WTC11 (cell line): Measurements from ENCODE around the gene PPP2R2C. TPM values are rescaled to one million over a fixed set of nuclear protein-coding genes. Genes with fewer than 3 reads are reported as not detected.

Experiments used
- ATAC-seq: fragments of 200-7000 bp; cut with Tn5 transposase; 2 replicates; pipeline ENCODE4 v1.10.0; 2021; ENCODE audit warnings: mild to moderate bottlenecking, moderate library complexity
- CTCF ChIA-PET: fragments of 300-600 bp; sonication (Branson Sonifier 250); formaldehyde crosslinking; loops from one replicate; lab custom pipeline; 2021; ENCODE audit warnings: antibody characterized with exemption; lab: Charles Lee
- POLR2A ChIA-PET: fragments of 350-600 bp; sonication (Branson Sonifier 250); formaldehyde crosslinking; loops from one replicate; lab custom pipeline; 2021; ENCODE audit warnings: antibody characterized with exemption; lab: Charles Lee
- DNase-seq: peaks from one replicate; pipeline ENCODE4 v3.0.0; 2021; ENCODE audit warnings: low spot score
- H3K27ac Mint-ChIP-seq: 2 replicates; pipeline ENCODE4 v1.8.0; 2021; ENCODE audit warnings: mixed read lengths
- H3K27me3 Mint-ChIP-seq: 2 replicates; pipeline ENCODE4 v1.8.0; 2021; ENCODE audit warnings: low read depth, mild to moderate bottlenecking, moderate library complexity, mixed read lengths
- H3K36me3 Mint-ChIP-seq: 2 replicates; pipeline ENCODE4 v1.8.0; 2021; ENCODE audit warnings: mixed read lengths
- H3K4me1 Mint-ChIP-seq: 2 replicates; pipeline ENCODE4 v1.8.0; 2022; ENCODE audit warnings: mixed read lengths
- H3K4me3 Mint-ChIP-seq: 2 replicates; pipeline ENCODE4 v1.8.0; 2021; ENCODE audit warnings: mild to moderate bottlenecking, moderate library complexity, mixed read lengths
- H3K9me3 Mint-ChIP-seq: 2 replicates; pipeline ENCODE4 v1.8.0; 2021; ENCODE audit warnings: mixed read lengths
- FOXJ3 ChIP-seq: sonication (generic); formaldehyde crosslinking; IDR thresholded peaks from 2 replicates; pipeline ENCODE4 v1.9.0; 2021; ENCODE audit warnings: missing genetic modification reagents, mild to moderate bottlenecking, borderline replicate concordance
- FOXK1 ChIP-seq: sonication (generic); formaldehyde crosslinking; IDR thresholded peaks from 2 replicates; pipeline ENCODE4 v1.8.0; 2022; ENCODE audit warnings: mild to moderate bottlenecking, moderate library complexity, missing genetic modification reagents
- GABPB1 ChIP-seq: sonication (generic); formaldehyde crosslinking; IDR thresholded peaks from 2 replicates; pipeline ENCODE4 v1.8.1; 2023; ENCODE audit warnings: mild to moderate bottlenecking, missing genetic modification reagents
- IRF2 ChIP-seq: sonication (generic); formaldehyde crosslinking; IDR thresholded peaks from 2 replicates; pipeline ENCODE4 v1.8.0; 2022; ENCODE audit warnings: low read depth, missing genetic modification reagents, borderline replicate concordance
- JUN ChIP-seq: sonication (generic); formaldehyde crosslinking; IDR thresholded peaks from 2 replicates; pipeline ENCODE4 v1.8.0; 2023; ENCODE audit warnings: mild to moderate bottlenecking, missing genetic modification reagents
- NFYB ChIP-seq: sonication (generic); formaldehyde crosslinking; conservative IDR thresholded peaks from 2 replicates; pipeline ENCODE4 v1.8.0; 2022; ENCODE audit warnings: low read depth, missing genetic modification reagents
- NR3C1 ChIP-seq: sonication (generic); formaldehyde crosslinking; conservative IDR thresholded peaks from 2 replicates; pipeline ENCODE4 v1.8.1; 2023; ENCODE audit warnings: low read depth, mild to moderate bottlenecking, missing genetic modification reagents
- SMAD3 ChIP-seq: sonication (generic); formaldehyde crosslinking; IDR thresholded peaks from 2 replicates; pipeline ENCODE4 v1.8.0; 2022; ENCODE audit warnings: missing genetic modification reagents, mild to moderate bottlenecking, borderline replicate concordance
- SP1 ChIP-seq: sonication (generic); formaldehyde crosslinking; conservative IDR thresholded peaks from 2 replicates; pipeline ENCODE4 v1.8.1; 2022; ENCODE audit warnings: missing genetic modification reagents
- ZNF121 ChIP-seq: sonication (generic); formaldehyde crosslinking; IDR thresholded peaks from 2 replicates; pipeline ENCODE4 v1.8.0; 2023; ENCODE audit warnings: missing genetic modification reagents
- total RNA-seq: library from RNA; stranded (reverse); gene quantifications from 3 replicates; pipeline ENCODE4 v1.2.3, GENCODE V29; 2021
- TF ChIP-seq, protein P1 (sequence below): sonication (generic); formaldehyde crosslinking; IDR thresholded peaks from 2 replicates; pipeline ENCODE4 v1.8.1; 2022; ENCODE audit warnings: mild to moderate bottlenecking, missing genetic modification reagents, moderate library complexity, borderline replicate concordance
- TF ChIP-seq, protein P2 (sequence below): sonication (generic); formaldehyde crosslinking; IDR thresholded peaks from 2 replicates; pipeline ENCODE4 v1.8.1; 2023; ENCODE audit warnings: mild to moderate bottlenecking, missing genetic modification reagents
- TF ChIP-seq, protein P3 (sequence below): sonication (generic); formaldehyde crosslinking; IDR thresholded peaks from 2 replicates; pipeline ENCODE4 v1.8.1; 2022; ENCODE audit warnings: low read depth, mild to moderate bottlenecking, moderate library complexity, missing genetic modification reagents, borderline replicate concordance
- TF ChIP-seq, protein P4 (sequence below): sonication (generic); formaldehyde crosslinking; IDR thresholded peaks from 2 replicates; pipeline ENCODE4 v1.8.0; 2022; ENCODE audit warnings: mild to moderate bottlenecking, missing genetic modification reagents
- TF ChIP-seq, protein P5 (sequence below): sonication (generic); formaldehyde crosslinking; IDR thresholded peaks from 2 replicates; pipeline ENCODE4 v1.8.1; 2023; ENCODE audit warnings: mild to moderate bottlenecking, missing genetic modification reagents, moderate library complexity
- TF ChIP-seq, protein P6 (sequence below): sonication (generic); formaldehyde crosslinking; IDR thresholded peaks from 2 replicates; pipeline ENCODE4 v1.8.1; 2023; ENCODE audit warnings: mild to moderate bottlenecking, missing genetic modification reagents, borderline replicate concordance
- TF ChIP-seq, protein P7 (sequence below): sonication (generic); formaldehyde crosslinking; IDR thresholded peaks from 2 replicates; pipeline ENCODE4 v1.8.1; 2022; ENCODE audit warnings: missing genetic modification reagents, borderline replicate concordance

The PPP2R2C gene
- total RNA-seq, 1 experiment from 2014 or later = 11.5 TPM

DNA sequence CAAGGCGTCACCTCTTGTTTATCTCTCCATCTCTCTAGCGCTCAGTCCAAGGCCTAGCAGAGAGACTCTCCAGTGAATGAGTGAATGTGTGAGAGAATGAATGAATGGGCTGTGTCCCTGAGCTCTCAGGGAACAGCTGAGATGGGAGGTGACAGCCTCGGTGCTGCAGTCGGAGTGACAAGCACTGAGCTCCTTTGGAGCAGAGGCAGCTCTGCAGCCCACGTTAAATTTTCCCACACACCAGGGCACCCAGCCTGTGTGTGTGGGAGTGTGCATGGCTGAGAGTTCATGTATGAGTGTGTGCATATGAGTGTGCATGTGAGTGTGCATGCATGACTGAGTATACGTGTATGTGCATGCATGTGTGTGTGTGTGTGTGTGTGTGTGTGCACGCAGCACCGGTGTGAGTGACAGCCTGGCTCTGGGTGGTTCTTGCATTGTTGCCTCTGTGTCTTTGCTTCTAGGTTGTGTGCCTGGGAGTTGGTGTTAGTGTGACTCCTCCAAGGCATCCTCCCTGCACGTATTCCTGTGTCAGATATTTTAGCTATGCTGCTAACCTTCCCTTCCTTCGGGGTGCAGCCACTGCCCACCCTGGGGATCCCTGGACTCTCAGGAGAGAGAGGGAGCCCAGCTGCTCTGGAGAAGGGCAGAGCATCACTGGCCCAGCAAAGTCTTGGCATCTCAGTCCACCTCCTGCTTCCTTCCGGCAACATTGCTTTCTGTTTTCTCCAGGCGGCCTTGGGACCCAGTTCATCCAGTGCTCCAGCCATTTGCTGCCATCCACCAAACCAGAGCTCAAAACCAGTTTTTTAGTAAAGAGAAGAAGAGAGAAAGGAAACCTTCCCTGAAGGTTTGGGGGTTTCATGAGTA is 98.6 kb downstream of the PPP2R2C start (continued):
- TF ChIP-seq, protein P1, sequence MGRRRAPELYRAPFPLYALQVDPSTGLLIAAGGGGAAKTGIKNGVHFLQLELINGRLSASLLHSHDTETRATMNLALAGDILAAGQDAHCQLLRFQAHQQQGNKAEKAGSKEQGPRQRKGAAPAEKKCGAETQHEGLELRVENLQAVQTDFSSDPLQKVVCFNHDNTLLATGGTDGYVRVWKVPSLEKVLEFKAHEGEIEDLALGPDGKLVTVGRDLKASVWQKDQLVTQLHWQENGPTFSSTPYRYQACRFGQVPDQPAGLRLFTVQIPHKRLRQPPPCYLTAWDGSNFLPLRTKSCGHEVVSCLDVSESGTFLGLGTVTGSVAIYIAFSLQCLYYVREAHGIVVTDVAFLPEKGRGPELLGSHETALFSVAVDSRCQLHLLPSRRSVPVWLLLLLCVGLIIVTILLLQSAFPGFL = no peak
- TF ChIP-seq GABPB1 (CRISPR knock-in tag) (no peak), SMAD3 (CRISPR knock-in tag) (no peak), ZNF121 (CRISPR knock-in tag) (no peak)
- TF ChIP-seq, protein P2, sequence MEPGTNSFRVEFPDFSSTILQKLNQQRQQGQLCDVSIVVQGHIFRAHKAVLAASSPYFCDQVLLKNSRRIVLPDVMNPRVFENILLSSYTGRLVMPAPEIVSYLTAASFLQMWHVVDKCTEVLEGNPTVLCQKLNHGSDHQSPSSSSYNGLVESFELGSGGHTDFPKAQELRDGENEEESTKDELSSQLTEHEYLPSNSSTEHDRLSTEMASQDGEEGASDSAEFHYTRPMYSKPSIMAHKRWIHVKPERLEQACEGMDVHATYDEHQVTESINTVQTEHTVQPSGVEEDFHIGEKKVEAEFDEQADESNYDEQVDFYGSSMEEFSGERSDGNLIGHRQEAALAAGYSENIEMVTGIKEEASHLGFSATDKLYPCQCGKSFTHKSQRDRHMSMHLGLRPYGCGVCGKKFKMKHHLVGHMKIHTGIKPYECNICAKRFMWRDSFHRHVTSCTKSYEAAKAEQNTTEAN (CRISPR knock-in tag) = no peak

DNA sequence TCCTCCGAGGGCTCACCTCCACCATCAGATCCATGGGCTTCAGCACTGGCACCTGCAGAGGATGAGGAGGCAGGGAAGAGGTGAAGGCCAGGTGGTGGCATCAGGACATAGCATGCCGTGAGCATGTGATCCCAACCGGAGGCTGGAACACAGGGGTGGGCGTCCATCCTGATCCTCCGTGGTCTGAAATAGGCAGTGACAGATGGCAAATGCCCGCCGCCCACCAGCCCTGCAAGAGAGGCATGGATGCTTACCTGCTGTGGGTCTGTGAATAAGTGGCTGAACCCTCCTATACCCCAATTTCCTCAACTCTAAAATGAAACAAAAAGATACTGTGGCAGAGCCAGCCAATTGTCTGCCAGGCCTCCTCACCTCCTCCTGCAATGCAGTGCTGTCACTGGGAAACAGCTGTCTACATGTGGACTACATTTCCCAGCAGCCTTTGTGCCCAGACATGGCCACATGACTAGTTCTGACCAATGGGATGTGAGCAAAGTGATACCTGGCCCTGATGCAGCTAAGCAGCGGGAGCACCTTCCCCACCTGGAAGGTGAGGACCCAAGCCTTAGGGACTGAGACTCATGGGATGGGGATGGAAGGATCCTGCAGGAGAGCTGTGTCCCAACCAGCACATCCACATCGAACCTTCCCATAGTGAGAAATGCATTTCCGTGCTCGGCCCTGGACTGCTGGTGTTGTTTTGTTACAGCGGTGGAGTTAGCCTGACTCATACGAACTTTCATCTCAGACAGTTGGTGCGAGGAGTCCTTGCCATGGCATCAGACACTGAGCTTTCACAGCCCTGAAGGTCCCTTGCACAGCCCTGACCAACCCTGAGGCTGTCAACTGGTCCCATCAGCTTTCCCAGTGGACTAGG is 99.5 kb downstream of the PPP2R2C start:
- Mint-ChIP-seq H3K36me3 (no peaks in the 10 kb centered on the region), H3K27ac (no peak overlapping the region), H3K4me1 (peaks cover 11% of the 10 kb centered on the region), H3K9me3 (no peaks in the 10 kb centered on the region), H3K4me3 (no peak overlapping the region), H3K27me3 (no peaks in the 10 kb centered on the region; the same call in 1 of the 2 replicates)
- POLR2A ChIA-PET = no interaction called here
- ATAC-seq = peak; percentile 70
- CTCF ChIA-PET = interaction anchor here (1.1 to 1.3 kb wide), 2 partner anchors 41 to 173 kb away, joined by 3 to 8 read pairs; no protein-coding TSS in a partner anchor
- DNase-seq = peak; percentile 55
- TF ChIP-seq IRF2 = no peak
- TF ChIP-seq GABPB1 (CRISPR knock-in tag) = no peak
- TF ChIP-seq, protein P3, sequence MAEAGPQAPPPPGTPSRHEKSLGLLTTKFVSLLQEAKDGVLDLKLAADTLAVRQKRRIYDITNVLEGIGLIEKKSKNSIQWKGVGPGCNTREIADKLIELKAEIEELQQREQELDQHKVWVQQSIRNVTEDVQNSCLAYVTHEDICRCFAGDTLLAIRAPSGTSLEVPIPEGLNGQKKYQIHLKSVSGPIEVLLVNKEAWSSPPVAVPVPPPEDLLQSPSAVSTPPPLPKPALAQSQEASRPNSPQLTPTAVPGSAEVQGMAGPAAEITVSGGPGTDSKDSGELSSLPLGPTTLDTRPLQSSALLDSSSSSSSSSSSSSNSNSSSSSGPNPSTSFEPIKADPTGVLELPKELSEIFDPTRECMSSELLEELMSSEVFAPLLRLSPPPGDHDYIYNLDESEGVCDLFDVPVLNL = no peak
- TF ChIP-seq, protein P4, sequence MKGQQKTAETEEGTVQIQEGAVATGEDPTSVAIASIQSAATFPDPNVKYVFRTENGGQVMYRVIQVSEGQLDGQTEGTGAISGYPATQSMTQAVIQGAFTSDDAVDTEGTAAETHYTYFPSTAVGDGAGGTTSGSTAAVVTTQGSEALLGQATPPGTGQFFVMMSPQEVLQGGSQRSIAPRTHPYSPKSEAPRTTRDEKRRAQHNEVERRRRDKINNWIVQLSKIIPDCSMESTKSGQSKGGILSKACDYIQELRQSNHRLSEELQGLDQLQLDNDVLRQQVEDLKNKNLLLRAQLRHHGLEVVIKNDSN (CRISPR knock-in tag) = peak; percentile 97
- TF ChIP-seq FOXK1 (CRISPR knock-in tag) = no peak
- TF ChIP-seq NFYB (CRISPR knock-in tag) = peak; percentile 71
- TF ChIP-seq, protein P2 (CRISPR knock-in tag) = no peak
- no peak for TF ChIP-seq JUN (CRISPR knock-in tag)
- TF ChIP-seq NR3C1 (CRISPR knock-in tag) = no peak
- TF ChIP-seq, protein P5, sequence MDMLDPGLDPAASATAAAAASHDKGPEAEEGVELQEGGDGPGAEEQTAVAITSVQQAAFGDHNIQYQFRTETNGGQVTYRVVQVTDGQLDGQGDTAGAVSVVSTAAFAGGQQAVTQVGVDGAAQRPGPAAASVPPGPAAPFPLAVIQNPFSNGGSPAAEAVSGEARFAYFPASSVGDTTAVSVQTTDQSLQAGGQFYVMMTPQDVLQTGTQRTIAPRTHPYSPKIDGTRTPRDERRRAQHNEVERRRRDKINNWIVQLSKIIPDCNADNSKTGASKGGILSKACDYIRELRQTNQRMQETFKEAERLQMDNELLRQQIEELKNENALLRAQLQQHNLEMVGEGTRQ (CRISPR knock-in tag) = peak; percentile 97
- TF ChIP-seq, protein P6, sequence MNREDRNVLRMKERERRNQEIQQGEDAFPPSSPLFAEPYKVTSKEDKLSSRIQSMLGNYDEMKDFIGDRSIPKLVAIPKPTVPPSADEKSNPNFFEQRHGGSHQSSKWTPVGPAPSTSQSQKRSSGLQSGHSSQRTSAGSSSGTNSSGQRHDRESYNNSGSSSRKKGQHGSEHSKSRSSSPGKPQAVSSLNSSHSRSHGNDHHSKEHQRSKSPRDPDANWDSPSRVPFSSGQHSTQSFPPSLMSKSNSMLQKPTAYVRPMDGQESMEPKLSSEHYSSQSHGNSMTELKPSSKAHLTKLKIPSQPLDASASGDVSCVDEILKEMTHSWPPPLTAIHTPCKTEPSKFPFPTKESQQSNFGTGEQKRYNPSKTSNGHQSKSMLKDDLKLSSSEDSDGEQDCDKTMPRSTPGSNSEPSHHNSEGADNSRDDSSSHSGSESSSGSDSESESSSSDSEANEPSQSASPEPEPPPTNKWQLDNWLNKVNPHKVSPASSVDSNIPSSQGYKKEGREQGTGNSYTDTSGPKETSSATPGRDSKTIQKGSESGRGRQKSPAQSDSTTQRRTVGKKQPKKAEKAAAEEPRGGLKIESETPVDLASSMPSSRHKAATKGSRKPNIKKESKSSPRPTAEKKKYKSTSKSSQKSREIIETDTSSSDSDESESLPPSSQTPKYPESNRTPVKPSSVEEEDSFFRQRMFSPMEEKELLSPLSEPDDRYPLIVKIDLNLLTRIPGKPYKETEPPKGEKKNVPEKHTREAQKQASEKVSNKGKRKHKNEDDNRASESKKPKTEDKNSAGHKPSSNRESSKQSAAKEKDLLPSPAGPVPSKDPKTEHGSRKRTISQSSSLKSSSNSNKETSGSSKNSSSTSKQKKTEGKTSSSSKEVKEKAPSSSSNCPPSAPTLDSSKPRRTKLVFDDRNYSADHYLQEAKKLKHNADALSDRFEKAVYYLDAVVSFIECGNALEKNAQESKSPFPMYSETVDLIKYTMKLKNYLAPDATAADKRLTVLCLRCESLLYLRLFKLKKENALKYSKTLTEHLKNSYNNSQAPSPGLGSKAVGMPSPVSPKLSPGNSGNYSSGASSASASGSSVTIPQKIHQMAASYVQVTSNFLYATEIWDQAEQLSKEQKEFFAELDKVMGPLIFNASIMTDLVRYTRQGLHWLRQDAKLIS (CRISPR knock-in tag) = no peak
- TF ChIP-seq, protein P7, sequence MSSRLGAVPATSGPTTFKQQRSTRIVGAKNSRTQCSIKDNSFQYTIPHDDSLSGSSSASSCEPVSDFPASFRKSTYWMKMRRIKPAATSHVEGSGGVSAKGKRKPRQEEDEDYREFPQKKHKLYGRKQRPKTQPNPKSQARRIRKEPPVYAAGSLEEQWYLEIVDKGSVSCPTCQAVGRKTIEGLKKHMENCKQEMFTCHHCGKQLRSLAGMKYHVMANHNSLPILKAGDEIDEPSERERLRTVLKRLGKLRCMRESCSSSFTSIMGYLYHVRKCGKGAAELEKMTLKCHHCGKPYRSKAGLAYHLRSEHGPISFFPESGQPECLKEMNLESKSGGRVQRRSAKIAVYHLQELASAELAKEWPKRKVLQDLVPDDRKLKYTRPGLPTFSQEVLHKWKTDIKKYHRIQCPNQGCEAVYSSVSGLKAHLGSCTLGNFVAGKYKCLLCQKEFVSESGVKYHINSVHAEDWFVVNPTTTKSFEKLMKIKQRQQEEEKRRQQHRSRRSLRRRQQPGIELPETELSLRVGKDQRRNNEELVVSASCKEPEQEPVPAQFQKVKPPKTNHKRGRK (CRISPR knock-in tag) = no peak
- no peak for TF ChIP-seq FOXJ3
- TF ChIP-seq ZNF121 (CRISPR knock-in tag) = no peak
- no peak for TF ChIP-seq SP1 (CRISPR knock-in tag)
